Neuronal stem cell (in vitro differentiated cells): ENCODE results near the gene SORCS2.

Experiments used
- DNase-seq: peaks from one replicate; pipeline ENCODE4 v3.0.0-alpha.2; 2013; ENCODE audit warnings: low spot score
- H2AFZ ChIP-seq: one replicate; pipeline ENCODE4 v1.6.1; 2013; ENCODE audit warnings: mild to moderate bottlenecking, low read length, inconsistent platforms
- H2AK5ac ChIP-seq: 2 replicates; pipeline ENCODE4 v1.6.1; 2013; ENCODE audit warnings: low read depth, mild to moderate bottlenecking, inconsistent platforms, low read length, moderate library complexity, mixed read lengths
- H2BK120ac ChIP-seq: 2 replicates; pipeline ENCODE4 v1.6.1; 2013; ENCODE audit warnings: low read depth, mild to moderate bottlenecking, inconsistent platforms, low read length, moderate library complexity, mixed read lengths
- H2BK12ac ChIP-seq: one replicate; pipeline ENCODE4 v1.6.1; 2013; ENCODE audit warnings: low read length, inconsistent platforms
- H2BK15ac ChIP-seq: 2 replicates; pipeline ENCODE4 v1.6.1; 2013; ENCODE audit warnings: mild to moderate bottlenecking, low read length, inconsistent platforms, mixed read lengths
- H2BK5ac ChIP-seq: one replicate; pipeline ENCODE4 v1.6.1; 2013; ENCODE audit warnings: inconsistent platforms, mild to moderate bottlenecking, low read length, moderate library complexity
- H3K14ac ChIP-seq: one replicate; pipeline ENCODE4 v1.6.1; 2013; ENCODE audit warnings: low read length, inconsistent platforms
- H3K18ac ChIP-seq: 2 replicates; pipeline ENCODE4 v1.6.1; 2013; ENCODE audit warnings: low read length, inconsistent platforms
- H3K23ac ChIP-seq: 2 replicates; pipeline ENCODE4 v1.6.1; 2013; ENCODE audit warnings: low read depth, mild to moderate bottlenecking, mixed read lengths, low read length, inconsistent platforms; ENCODE audit not compliant: poor library complexity
- H3K27ac ChIP-seq: replicated peaks from 3 replicates; pipeline ENCODE4 v1.5.1; 2013; ENCODE audit warnings: low read length, inconsistent platforms
- H3K27me3 ChIP-seq, 3 experiments: 2 replicates each; pipeline ENCODE4 v1.6.1; 2013; ENCODE audit warnings: low read length in 3 of 3, mild to moderate bottlenecking in 2 of 3, inconsistent platforms in 1 of 3, low read depth in 1 of 3, mixed read lengths in 1 of 3, moderate library complexity in 1 of 3; ENCODE audit not compliant: control insufficient read depth in 3 of 3, insufficient read depth in 3 of 3
- H3K36me3 ChIP-seq, 2 donors: replicated peaks in 1 of 2; 2 replicates each; pipeline ENCODE4 v1.6.1; 2013; ENCODE audit warnings: low read length in 2 of 2; ENCODE audit not compliant: control insufficient read depth in 2 of 2, insufficient read depth in 2 of 2
- H3K4ac ChIP-seq: 2 replicates; pipeline ENCODE4 v1.6.1; 2013; ENCODE audit warnings: inconsistent platforms, mild to moderate bottlenecking, low read length, moderate library complexity
- H3K4me1 ChIP-seq, 2 donors: 1 replicate in 1 of 2; 2 replicates in 1 of 2; pipeline ENCODE4 v1.6.1; 2013; ENCODE audit warnings: low read length in 2 of 2, low read depth in 1 of 2; ENCODE audit not compliant: control insufficient read depth in 2 of 2, insufficient read depth in 1 of 2
- H3K4me2 ChIP-seq: one replicate; pipeline ENCODE4 v1.6.1; 2013; ENCODE audit warnings: mild to moderate bottlenecking, low read length, inconsistent platforms; ENCODE audit not compliant: insufficient read depth, poor library complexity, severe bottlenecking
- H3K4me3 ChIP-seq, 2 donors: 2 replicates each; pipeline ENCODE4 v1.5.1; 2013; ENCODE audit warnings: low read length in 2 of 2, mild to moderate bottlenecking in 2 of 2, inconsistent platforms in 1 of 2, moderate library complexity in 1 of 2
- H3K79me1 ChIP-seq: one replicate; pipeline ENCODE4 v1.6.1; 2013; ENCODE audit warnings: low read depth, mild to moderate bottlenecking, inconsistent platforms, low read length, moderate library complexity
- H3K9ac ChIP-seq: one replicate; pipeline ENCODE4 v1.6.1; 2013; ENCODE audit warnings: mild to moderate bottlenecking, low read depth, low read length, inconsistent platforms; ENCODE audit not compliant: poor library complexity
- H3K9me3 ChIP-seq, 2 donors: replicated peaks in 1 of 2; 2 replicates each; pipeline versions ENCODE3 to v1.6.1; 2013; ENCODE audit warnings: low read length in 2 of 2, mild to moderate bottlenecking in 2 of 2, inconsistent platforms in 1 of 2, low read depth in 1 of 2, mixed read lengths in 1 of 2, moderate library complexity in 1 of 2; ENCODE audit not compliant: control insufficient read depth in 2 of 2, insufficient read depth in 1 of 2
- H4K8ac ChIP-seq: one replicate; pipeline ENCODE4 v1.6.1; 2013; ENCODE audit warnings: low read depth, mild to moderate bottlenecking, inconsistent platforms, low read length, moderate library complexity
- H4K91ac ChIP-seq: one replicate; pipeline ENCODE4 v1.6.1; 2013; ENCODE audit warnings: low read length, low read depth, mild to moderate bottlenecking, inconsistent platforms; ENCODE audit not compliant: poor library complexity
- WGBS, 2 donors: extraction: QIAGEN DNeasy Blood & Tissue Kit; methylation state at CpG; one replicate each; pipeline ENCODE4 v1.1.7; 2013; ENCODE audit warnings: missing lambda C conversion rate in 2 of 2, mixed read lengths in 1 of 2; ENCODE audit not compliant: insufficient read length in 2 of 2, insufficient replicate concordance in 1 of 2; ENCODE audit errors: extremely low coverage in 2 of 2; 5-methylcytosine and 5-hydroxymethylcytosine counted together

The SORCS2 gene

DNA sequence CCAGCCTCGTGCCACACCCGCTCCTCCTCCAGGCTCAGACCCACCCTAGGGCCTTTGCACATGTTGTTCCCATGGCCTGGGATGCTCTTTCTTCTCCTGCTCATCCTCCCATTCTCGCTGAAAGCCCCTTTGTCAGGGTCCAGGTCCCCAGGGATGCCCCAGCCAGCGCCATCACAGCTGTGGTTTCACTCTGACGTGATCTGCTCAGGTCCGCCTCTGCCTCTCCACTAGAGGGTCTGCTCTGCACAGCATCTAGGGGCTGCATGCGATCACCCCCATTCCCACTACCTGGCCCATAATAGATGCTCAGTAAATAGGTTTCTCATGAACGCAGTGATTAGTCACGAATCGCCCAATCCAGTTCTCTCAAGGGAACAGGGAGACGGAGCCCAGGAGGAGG is 524.8 kb downstream of the SORCS2 start:
- Histone ChIP-seq H2BK15ac (peak overlapping the region; percentile 76), H3K14ac (no peak overlapping the region), H3K4ac (no peak overlapping the region), H3K4me1 (no peaks in the 10 kb centered on the region), H3K18ac (peak overlapping the region; percentile 46), H2AFZ (no peak overlapping the region), H3K4me3 (no peak overlapping the region), H2BK120ac (no peak overlapping the region), H2BK5ac (peak overlapping the region; percentile 48), H4K8ac (no peak overlapping the region), H3K27ac (no peak overlapping the region), H2BK12ac (no peak overlapping the region), H3K27me3 (peaks cover 0 to 26% (median 7%) of the 10 kb centered on the region in 3 experiments), H3K4me2 (no peak overlapping the region), H3K36me3 (no peaks in the 10 kb centered on the region), H4K91ac (no peak overlapping the region), H2AK5ac (peak overlapping the region; percentile 86), H3K9ac (peak overlapping the region; percentile 24), H3K79me1 (no peaks in the 10 kb centered on the region), H3K23ac (peak overlapping the region; percentile 12), H3K9me3 (no peaks in the 10 kb centered on the region)
- no CpG with 5 or more reads among the region's 11 CpGs for WGBS, 2 donors
- no peak for DNase-seq

DNA sequence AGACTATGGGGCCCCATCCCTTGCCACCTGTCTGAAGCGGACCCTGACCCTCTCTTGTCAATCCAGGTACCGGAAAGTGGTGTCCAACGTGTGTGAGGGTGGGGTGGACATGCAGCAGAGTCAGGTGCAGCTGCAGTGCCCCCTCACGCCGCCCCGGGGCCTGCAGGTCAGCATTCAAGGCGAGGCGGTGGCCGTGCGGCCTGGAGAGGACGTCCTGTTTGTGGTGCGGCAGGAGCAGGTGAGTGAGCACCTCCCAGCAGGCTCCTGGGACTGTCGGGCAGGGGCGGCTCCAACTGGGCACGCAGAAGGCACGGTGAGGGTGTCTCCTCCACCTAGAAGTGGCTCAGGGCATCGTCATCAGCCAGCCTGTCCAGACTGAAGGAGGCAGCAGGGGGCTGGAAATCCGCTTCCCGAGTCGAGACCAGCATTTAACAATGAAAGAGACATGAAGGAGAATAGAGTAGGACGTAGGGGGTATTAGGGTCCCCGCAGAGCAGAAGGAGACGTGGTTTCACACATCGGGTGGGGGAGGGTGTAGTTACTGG is 525.7 kb downstream of the SORCS2 start:
- H2AFZ ChIP-seq, result no peak overlapping the region
- no peak overlapping the region for H3K4me2 ChIP-seq
- DNase-seq, result no peak
- H3K23ac ChIP-seq, result peak overlapping the region; percentile 1
- H3K4ac ChIP-seq, result no peak overlapping the region
- WGBS, 2 donors, result no CpG with 5 or more reads among the region's 24 CpGs
- peak overlapping the region; percentile 79 for H2BK15ac ChIP-seq
- no peak overlapping the region for H2BK12ac ChIP-seq
- no peak overlapping the region for H3K27ac ChIP-seq
- peaks cover 0 to 26% (median 7%) of the 10 kb centered on the region in 3 experiments for H3K27me3 ChIP-seq
- H3K18ac ChIP-seq, result peak overlapping the region; percentile 65
- peak overlapping the region; percentile 3 for H3K14ac ChIP-seq
- H2AK5ac ChIP-seq, result peak overlapping the region; percentile 86
- no peaks in the 10 kb centered on the region for H3K9me3 ChIP-seq
- no peak overlapping the region for H2BK120ac ChIP-seq
- H3K4me1 ChIP-seq, result no peaks in the 10 kb centered on the region
- H2BK5ac ChIP-seq, result peak overlapping the region; percentile 48
- no peak overlapping the region for H4K8ac ChIP-seq
- H3K9ac ChIP-seq, result no peak overlapping the region
- no peak overlapping the region for H4K91ac ChIP-seq
- no peaks in the 10 kb centered on the region for H3K36me3 ChIP-seq
- no peaks in the 10 kb centered on the region for H3K79me1 ChIP-seq
- no peak overlapping the region for H3K4me3 ChIP-seq

DNA sequence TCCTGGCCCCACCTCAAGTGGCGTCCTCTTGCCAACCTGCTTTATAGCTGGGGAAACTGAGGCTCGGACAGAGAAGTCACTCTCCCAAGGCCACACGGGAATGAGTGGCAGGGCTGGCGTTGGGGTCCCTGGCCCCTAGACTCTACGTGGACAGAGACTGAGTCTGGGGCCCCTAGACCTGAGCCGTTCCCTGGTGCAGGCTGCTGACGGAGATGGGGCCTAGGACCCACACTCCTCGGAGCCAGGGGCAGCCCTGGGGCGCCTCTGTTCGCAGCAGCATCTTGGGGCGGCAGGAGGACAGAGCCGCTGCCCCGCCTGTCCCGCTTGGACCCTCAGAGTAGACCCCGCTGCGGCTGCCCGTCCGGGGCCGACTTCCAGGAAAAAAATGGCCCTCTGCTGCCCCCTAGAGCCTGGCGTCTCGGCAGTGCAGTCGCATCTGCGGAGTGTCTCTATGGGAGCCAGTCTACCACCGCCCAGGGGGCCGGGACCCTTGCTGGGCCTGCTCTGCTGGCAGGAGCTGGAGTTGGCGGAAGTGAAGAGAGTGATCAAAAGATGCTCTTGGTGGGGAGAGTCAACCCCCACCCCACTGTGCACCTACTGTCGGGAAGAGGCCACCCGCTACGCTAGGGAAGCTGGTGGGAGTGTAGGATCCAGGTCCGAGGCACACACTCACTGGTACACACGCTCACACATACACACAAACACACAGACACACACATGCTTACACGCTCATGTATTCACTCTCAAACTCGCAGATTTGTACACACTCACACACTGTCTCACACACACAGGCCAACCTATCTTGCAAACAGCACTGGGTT is 527.2 kb downstream of the SORCS2 start:
- Histone ChIP-seq H3K23ac (peak overlapping the region; percentile 8), H3K18ac (peak overlapping the region; percentile 46), H3K27me3 (peaks cover 0 to 26% (median 7%) of the 10 kb centered on the region in 3 experiments), H2BK120ac (no peak overlapping the region), H3K9ac (no peak overlapping the region), H3K79me1 (no peaks in the 10 kb centered on the region), H2BK5ac (no peak overlapping the region), H3K4me3 (no peak overlapping the region), H3K4ac (peak overlapping the region; percentile 8), H3K36me3 (no peaks in the 10 kb centered on the region), H4K91ac (no peak overlapping the region), H3K4me2 (no peak overlapping the region), H3K9me3 (no peaks in the 10 kb centered on the region), H2BK12ac (no peak overlapping the region), H2AFZ (peak overlapping the region; percentile 45), H3K4me1 (no peaks in the 10 kb centered on the region), H4K8ac (no peak overlapping the region), H2BK15ac (no peak overlapping the region), H2AK5ac (peak overlapping the region; percentile 67), H3K27ac (no peak overlapping the region), H3K14ac (no peak overlapping the region)
- no CpG with 5 or more reads among the region's 33 CpGs for WGBS, 2 donors
- peak; percentile 73 for DNase-seq

DNA sequence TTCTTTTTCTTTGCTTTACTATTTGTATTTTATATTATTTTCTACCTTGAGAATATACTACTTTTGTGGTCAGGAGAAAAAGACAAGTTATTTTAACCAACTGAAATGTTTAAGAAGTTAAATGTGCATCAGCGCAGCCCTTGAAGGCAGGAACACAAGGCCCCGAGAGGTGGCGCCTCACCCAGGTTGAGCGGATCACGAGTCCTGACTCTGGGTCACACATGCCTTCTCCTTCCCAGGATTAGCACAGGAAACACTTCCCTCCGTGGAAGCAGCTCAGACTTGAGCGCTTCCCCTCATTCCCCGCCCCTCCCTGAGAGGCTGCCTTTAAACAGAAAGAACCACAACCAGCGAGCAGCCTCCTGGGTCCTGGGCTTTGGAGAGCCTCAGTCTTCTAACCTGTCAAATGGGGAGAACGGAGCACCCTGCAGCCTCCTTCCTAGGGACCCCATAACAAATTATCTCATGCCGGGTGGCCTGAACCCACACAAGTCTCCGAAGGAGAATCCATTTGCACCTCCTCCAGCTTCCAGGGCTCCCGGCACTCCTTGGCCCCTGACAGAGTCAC is 529.7 kb downstream of the SORCS2 start:
- Histone ChIP-seq H2BK12ac (no peak overlapping the region), H2BK15ac (no peak overlapping the region), H3K4me1 (no peaks in the 10 kb centered on the region), H3K4ac (no peak overlapping the region), H3K9ac (no peak overlapping the region), H3K4me2 (no peak overlapping the region), H2AK5ac (no peak overlapping the region), H3K9me3 (no peaks in the 10 kb centered on the region), H3K27me3 (peaks cover 0 to 26% (median 7%) of the 10 kb centered on the region in 3 experiments), H2BK120ac (no peak overlapping the region), H3K23ac (no peak overlapping the region), H3K36me3 (no peaks in the 10 kb centered on the region), H4K8ac (no peak overlapping the region), H3K4me3 (no peak overlapping the region), H4K91ac (no peak overlapping the region), H2BK5ac (peak overlapping the region; percentile 35), H3K18ac (no peak overlapping the region), H2AFZ (no peak overlapping the region), H3K27ac (no peak overlapping the region), H3K79me1 (no peaks in the 10 kb centered on the region), H3K14ac (no peak overlapping the region)
- DNase-seq, result no peak
- no CpG with 5 or more reads among the region's 13 CpGs for WGBS, 2 donors
